Suprapubic skin (tissue), 4 donors: ENCODE results near the gene GPSM1.

ENCODE experiments used
- EP300 ChIP-seq: sonication (generic); formaldehyde crosslinking; IDR thresholded peaks from one replicate; pipeline ENCODE4 v1.6.1; 2017; ENCODE audit warnings: antibody characterized with exemption
- POLR2A ChIP-seq, 2 donors: fragments of 450-650 bp; IDR thresholded peaks; one replicate each; pipeline ENCODE4 v1.6.1; 2017; ENCODE audit warnings: antibody characterized with exemption in 2 of 2, mild to moderate bottlenecking in 2 of 2, moderate library complexity in 2 of 2
- POLR2AphosphoS5 ChIP-seq, 3 donors: sonication (generic); formaldehyde crosslinking; IDR thresholded peaks; one replicate each; pipeline ENCODE4 v1.6.1; 2017; ENCODE audit warnings: antibody characterized with exemption in 3 of 3
- TF ChIP-seq, protein P1 (sequence below), 2 donors: fragments of 200-600 bp in 1 of 2; fragments of 450-650 bp in 1 of 2; sonication (generic) in 1 of 2; IDR thresholded peaks; one replicate each; pipeline ENCODE4 v1.5.1; 2016 to 2019; ENCODE audit warnings: antibody characterized with exemption in 2 of 2, mild to moderate bottlenecking in 1 of 2, moderate library complexity in 1 of 2

DNA sequence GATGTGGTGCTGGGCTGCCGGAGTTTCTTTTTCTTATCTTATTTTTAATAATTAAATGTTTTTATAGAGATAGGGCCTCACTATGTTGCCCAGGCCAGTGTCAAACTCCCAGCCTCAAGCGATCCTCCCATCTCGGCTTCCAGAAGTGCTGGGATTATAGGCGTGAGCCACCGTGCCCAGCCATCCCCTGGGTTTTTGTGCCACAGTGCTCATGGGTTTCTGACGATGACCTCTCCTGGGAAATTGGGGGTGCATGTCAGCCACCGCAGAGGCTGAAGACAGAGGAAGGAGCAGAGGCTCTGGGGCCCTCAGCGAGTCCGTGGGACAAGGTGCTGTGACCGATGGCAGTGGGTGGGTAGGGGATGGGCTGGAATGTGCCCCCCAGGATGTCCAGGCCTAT lies 14.4 kb downstream of the GPSM1 start:
- no peak for TF ChIP-seq POLR2A (IDR thresholded peaks at IDR 0.05)
- no peak for TF ChIP-seq POLR2AphosphoS5 (IDR thresholded peaks at IDR 0.05)
- TF ChIP-seq, protein P1, sequence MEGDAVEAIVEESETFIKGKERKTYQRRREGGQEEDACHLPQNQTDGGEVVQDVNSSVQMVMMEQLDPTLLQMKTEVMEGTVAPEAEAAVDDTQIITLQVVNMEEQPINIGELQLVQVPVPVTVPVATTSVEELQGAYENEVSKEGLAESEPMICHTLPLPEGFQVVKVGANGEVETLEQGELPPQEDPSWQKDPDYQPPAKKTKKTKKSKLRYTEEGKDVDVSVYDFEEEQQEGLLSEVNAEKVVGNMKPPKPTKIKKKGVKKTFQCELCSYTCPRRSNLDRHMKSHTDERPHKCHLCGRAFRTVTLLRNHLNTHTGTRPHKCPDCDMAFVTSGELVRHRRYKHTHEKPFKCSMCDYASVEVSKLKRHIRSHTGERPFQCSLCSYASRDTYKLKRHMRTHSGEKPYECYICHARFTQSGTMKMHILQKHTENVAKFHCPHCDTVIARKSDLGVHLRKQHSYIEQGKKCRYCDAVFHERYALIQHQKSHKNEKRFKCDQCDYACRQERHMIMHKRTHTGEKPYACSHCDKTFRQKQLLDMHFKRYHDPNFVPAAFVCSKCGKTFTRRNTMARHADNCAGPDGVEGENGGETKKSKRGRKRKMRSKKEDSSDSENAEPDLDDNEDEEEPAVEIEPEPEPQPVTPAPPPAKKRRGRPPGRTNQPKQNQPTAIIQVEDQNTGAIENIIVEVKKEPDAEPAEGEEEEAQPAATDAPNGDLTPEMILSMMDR (IDR thresholded peaks at IDR 0.05) = no peak
- no peak for TF ChIP-seq EP300
